HepG2 (cell line): ENCODE results near the gene PDE4D.

ENCODE experiments used
- EZH2 ChIP-seq: conservative IDR thresholded peaks from 2 replicates; pipeline ENCODE4 v1.6.1; 2012; ENCODE audit warnings: mild to moderate bottlenecking, low read depth, low read length, moderate library complexity
- SRF ChIP-seq: IDR thresholded peaks from 2 replicates; pipeline ENCODE4 v1.6.1; 2011; ENCODE audit warnings: mild to moderate bottlenecking, low read depth, low read length, moderate library complexity

DNA sequence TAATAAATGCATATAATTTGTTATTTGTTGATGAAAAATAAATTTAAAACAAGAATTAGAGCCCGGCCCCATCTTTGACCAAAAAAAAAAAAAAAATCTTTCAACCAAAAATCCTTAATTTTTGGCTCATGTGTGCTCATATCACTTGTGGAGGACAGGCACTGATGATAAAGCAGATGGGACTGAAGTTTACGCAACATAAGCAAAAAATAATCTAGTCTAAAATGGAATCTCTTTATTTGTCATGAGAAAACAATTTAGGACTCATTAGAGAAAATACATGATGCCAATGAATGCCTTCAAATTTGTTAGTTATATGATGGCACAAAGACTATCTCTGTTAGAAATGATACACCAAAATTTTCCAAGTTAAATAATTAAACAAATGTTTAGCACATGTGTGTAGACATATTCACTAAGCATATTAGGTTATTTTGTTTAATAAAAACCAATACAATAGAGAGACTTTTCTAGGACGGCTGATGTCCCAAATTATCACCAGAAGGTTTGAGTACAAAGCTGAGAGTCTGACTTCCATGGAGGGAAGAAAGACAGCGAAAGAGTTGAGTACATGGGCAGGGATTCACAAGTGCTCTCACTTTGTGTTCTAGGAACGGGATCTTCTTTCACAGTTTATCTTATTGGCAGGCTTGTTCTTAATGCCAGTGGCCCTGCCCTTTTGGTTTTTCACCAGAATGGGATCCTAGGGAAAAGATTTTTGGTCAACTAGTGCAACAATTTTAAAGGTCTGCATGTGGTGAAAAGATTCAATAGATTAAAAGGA is 689.2 kb downstream of the PDE4D start:
- TF ChIP-seq EZH2, result no peak
- no peak for TF ChIP-seq SRF
